GM19099 (cell line): ENCODE results near the gene JMJD1C.

ENCODE experiments used
- POLR2A ChIP-seq: IDR thresholded peaks from 3 replicates; pipeline ENCODE4 v1.6.1; 2011; ENCODE audit warnings: low read depth; ENCODE audit not compliant: insufficient read length; ENCODE audit errors: extremely low read depth

The JMJD1C gene

DNA sequence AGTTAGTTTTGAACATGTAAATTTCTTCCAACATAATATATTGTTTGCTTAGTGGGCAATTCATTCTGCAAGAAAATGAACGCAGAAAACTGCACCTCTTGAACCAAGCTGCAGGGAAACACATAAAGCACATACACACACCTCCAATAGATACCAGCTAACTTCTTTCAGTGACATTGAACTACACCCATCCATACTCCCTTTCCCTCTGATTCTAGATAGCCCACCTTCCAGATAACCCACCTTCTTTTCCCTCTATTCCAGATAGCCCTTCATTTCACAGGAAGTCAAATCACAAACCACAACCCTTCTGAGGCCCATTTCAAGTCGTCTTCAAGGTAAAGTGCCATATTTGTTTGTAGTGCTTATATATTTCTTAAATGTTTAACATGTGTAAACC lies 304.2 kb downstream of the JMJD1C start:
- TF ChIP-seq POLR2A = no peak

- no peak for TF ChIP-seq POLR2A
Observed at GRCh38 chr10:63157845-63158624, 307.7 kb downstream of the JMJD1C start.

DNA sequence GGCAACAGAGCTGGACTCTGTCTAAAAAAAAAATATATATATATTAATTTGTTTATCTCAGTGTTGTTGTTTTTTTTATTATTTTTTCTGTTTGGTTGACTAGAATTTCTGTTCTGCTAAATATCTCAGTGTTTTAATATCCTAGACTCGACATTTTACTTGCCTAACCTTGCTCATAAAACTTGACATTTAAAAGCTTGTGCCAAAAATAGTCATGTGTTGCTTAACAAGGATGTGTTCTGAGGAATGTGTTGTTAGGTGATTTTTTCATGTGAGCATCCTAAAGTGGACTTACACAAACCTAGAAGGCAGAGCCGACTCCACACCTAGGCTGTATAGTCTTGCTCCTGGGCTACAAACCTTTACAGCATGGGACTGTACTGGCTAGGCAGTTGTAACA lies 309.5 kb downstream of the JMJD1C start:
- no peak for TF ChIP-seq POLR2A

- TF ChIP-seq POLR2A = no peak
Observed at GRCh38 chr10:63155388-63156020, 310.3 kb downstream of the JMJD1C start.

- TF ChIP-seq POLR2A = no peak
Observed at GRCh38 chr10:63154546-63155387, 311.0 kb downstream of the JMJD1C start.

DNA sequence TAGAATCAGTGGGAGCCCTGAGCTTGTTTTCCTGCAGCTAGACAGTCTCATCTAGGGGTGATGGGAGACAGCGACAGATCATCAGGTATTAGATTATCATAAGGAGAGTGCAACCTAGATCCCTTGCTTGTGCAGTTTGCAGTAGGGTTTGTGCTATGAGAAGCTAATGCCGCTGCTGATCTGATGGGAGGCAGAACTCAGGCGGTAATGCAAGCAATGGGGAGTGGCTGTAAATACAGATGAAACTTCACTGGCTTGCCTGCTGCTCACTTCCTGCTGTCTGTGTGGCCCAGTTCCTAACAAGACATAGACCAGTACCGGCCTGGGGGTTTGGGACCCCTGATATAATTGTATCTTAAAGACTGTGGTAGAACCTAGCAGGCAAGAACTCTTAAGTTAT lies 315.0 kb downstream of the JMJD1C start:
- no peak for TF ChIP-seq POLR2A

DNA sequence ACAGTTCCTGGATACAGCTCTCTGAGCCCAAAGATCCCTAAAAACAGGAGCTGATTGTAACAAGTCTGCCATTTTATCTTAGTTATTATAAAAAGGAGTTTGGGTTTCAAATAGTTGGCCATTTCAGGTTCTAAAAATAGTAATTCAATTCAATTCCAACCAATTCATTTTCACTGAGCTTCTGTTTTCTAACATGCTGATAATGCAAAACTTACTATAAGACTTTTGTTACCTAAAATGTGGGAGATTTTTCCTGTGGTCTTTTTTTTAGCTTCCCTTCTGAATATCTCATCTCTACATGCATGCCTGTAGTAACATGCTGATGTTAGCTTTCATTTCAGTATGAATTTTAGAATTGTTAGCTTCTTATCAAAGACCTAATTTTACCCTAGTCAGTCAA lies 319.3 kb downstream of the JMJD1C start:
- TF ChIP-seq POLR2A = no peak

GRCh38 chr10:63145782-63146181 lies 320.0 kb downstream of the JMJD1C start:
- TF ChIP-seq POLR2A = no peak

DNA sequence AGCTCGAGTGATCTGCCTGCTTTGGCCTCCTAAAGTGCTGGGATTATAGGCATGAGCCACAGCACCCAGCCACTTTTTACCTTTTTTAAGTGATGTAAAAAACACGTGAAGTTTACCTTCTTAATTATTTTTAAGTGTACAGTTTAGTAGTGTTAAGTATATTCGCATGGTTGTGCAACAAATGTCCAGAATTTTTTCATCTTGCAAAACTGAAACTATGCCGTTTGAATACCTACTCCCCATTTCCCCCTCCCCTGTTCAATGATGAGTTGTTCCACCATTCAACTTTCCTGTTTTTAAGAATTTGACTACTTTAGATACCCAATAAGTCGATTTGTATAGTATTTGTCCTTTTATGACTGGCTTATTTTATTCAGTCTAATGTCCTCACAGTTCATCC lies 321.8 kb downstream of the JMJD1C start:
- TF ChIP-seq POLR2A = no peak

DNA sequence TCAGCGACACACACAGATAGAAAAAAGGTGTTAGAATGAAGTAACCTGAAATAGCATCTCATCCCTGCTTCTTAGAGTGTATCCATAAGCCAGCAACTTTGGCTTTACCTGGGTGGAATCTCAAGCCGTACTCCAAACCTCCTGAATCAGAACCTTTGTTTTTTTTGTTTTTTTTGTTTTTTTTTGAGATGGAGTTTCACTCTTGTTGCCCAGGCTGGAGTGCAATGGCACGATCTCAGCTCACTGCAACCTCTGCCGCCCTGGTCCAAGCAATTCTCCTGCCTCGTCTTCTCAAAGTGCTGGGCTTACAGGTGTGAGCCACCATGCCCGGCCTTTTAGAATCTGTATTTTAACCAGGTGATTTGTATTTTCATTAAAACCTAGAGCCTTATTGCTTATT lies 323.6 kb downstream of the JMJD1C start:
- TF ChIP-seq POLR2A = no peak

DNA sequence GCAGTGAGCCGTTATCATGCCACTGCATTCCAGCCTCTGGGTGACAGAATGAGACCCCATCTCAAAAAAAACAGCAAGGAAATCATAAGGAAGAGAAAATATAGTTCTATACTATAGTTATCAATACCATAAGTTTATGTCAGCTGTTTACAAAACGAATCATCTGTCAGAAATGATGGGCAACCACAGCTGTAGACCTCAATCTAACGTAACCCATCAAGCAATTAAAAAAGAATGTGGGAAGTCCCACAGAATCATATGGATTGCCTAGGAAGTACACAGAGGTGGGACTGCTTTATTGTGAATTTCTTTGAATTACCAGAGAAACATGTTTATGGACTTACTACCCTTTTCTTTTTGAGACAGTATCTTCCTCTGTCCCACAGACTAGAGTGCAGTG lies 325.7 kb downstream of the JMJD1C start:
- no peak for TF ChIP-seq POLR2A

DNA sequence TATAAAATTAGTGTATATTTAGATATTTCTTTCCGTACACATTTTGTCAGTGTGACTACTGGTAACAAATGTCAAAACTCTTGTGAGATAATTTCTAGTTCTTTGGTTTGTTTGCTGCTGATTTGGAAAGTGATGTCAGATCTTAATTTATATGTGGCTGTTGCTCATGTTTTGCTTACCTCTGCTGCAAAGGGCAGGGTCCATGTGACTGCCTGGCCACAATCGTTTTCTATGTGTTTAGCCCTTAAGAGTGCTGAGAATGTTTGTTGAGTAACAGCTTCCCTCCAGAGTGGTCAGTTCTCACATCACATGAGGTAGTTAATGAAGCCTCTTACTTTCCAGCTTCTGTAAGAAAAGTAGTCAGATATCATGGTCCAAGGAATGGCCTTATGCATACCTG lies 328.5 kb downstream of the JMJD1C start:
- no peak for TF ChIP-seq POLR2A

- TF ChIP-seq POLR2A = no peak
Observed at GRCh38 chr10:63133821-63134557, 331.8 kb downstream of the JMJD1C start.

DNA sequence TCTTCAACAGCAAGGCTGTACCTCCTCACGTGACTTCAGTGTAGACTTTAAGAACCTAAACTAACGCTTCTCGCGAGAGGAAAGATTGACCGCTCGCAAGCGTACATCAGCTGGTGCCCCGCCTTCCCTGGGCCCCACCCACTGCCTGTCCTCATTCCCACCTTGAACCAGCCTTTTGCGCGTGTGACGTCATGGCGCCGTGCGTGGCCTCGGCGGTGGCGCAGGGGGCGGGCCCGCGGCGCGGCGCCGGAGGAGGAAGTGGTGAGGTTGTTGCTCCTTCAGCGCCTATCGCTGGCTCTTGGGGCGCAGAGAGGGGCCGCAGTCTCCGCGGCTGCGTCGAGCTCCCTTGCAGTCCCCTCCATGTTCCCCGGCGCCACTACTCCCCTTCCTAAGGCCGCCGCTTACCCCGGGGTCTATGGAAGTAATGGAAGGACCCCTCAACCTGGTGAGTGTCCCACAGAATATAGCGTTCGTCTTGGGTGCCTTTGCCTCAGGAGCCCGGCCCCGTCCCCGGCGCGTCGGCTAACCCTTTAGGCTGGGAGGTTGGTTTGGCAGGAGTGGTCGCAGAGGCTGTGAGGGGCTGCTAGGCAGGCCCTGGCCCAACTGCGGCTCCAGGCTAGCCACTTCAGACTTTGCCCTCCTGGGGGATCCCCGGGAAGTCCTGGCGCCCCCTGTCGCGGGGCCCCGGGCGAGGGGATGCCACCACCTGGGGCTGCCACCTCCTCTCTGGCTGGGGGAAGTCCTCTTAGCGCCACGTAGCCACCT lies 332.5 kb downstream of the JMJD1C start, which contains the start of gene NRBF2:
Gene NRBF2 (plus strand): TSS at position 273 of the 765 bp plus-strand sequence. CDS start 143 bp downstream, at position 416.
- peak; percentile 98 for TF ChIP-seq POLR2A
